SK-N-SH (cell line): ENCODE measurements around the gene DYRK3.

Experiments used
- EZH2phosphoT487 ChIP-seq: fragments of 200-600 bp; sonication (generic); IDR thresholded peaks from 2 replicates; pipeline ENCODE4 v1.6.1; 2017; ENCODE audit warnings: low read depth, mixed run types, mild to moderate bottlenecking, antibody characterized with exemption, moderate library complexity, borderline replicate concordance
- FOXJ3 ChIP-seq: sonication (generic); formaldehyde crosslinking; IDR thresholded peaks from 2 replicates; pipeline ENCODE4 v1.5.1; 2020; ENCODE audit warnings: mild to moderate bottlenecking, missing genetic modification reagents
- POLR2AphosphoS5 ChIP-seq: IDR thresholded peaks from 2 replicates; pipeline ENCODE4 v1.6.1; 2012; ENCODE audit warnings: low read depth, low read length
- RAD21 ChIP-seq: IDR thresholded peaks from 2 replicates; pipeline ENCODE4 v1.6.1; 2012; ENCODE audit warnings: mild to moderate bottlenecking, low read length
- RCOR1 ChIP-seq: fragments of 150-350 bp; IDR thresholded peaks from 2 replicates; pipeline ENCODE4 v1.6.1; 2017; ENCODE audit warnings: antibody characterized with exemption, low read length
- SIN3A ChIP-seq: IDR thresholded peaks from 2 replicates; pipeline ENCODE4 v1.6.1; 2012; ENCODE audit warnings: low read depth, mild to moderate bottlenecking, low read length, moderate library complexity, borderline replicate concordance
- TAF1 ChIP-seq: IDR thresholded peaks from 2 replicates; pipeline ENCODE4 v1.6.1; 2012; ENCODE audit warnings: low read depth, mild to moderate bottlenecking, low read length, moderate library complexity, borderline replicate concordance
- TCF12 ChIP-seq: IDR thresholded peaks from 2 replicates; pipeline ENCODE4 v1.4.0; 2012
- TF ChIP-seq, protein P1 (sequence below): fragments of 200-600 bp; sonication (generic); IDR thresholded peaks from 2 replicates; pipeline ENCODE4 v1.6.1; 2017; ENCODE audit warnings: antibody characterized with exemption, mild to moderate bottlenecking, moderate library complexity

DNA sequence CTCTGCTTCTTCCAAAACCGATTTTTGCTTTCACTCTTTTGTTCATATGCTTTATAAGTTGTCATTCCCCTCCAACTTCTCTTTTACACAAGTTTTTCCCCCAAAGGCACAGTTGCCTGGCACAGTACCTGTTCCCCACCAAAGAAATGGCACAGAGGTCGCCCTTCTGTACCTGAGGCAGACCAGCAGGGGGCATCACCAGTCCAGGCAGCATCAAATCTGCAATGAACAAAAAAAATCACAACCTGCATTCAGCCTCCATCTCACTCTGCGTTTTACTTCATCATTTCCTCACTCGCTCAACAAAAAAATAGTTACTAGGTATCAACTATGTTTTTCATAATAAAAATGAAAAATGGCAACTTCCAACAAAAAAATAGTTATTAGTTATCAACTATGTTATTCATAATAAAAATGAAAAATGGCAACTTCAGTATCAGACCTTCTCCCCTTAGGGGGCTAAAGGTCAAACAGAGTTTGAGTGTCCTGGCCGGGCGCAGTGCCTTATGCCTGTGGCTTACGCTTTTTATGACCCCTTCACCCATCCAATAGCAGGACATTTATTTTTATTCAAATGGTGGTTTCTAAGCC, 27.1 kb upstream of the DYRK3 start:
- TF ChIP-seq RAD21 = peak; percentile 73
- no peak for TF ChIP-seq POLR2AphosphoS5
- TF ChIP-seq, protein P1, sequence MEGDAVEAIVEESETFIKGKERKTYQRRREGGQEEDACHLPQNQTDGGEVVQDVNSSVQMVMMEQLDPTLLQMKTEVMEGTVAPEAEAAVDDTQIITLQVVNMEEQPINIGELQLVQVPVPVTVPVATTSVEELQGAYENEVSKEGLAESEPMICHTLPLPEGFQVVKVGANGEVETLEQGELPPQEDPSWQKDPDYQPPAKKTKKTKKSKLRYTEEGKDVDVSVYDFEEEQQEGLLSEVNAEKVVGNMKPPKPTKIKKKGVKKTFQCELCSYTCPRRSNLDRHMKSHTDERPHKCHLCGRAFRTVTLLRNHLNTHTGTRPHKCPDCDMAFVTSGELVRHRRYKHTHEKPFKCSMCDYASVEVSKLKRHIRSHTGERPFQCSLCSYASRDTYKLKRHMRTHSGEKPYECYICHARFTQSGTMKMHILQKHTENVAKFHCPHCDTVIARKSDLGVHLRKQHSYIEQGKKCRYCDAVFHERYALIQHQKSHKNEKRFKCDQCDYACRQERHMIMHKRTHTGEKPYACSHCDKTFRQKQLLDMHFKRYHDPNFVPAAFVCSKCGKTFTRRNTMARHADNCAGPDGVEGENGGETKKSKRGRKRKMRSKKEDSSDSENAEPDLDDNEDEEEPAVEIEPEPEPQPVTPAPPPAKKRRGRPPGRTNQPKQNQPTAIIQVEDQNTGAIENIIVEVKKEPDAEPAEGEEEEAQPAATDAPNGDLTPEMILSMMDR = peak; percentile 92
- TF ChIP-seq TAF1 = no peak
- TF ChIP-seq EZH2phosphoT487 = no peak
- no peak for TF ChIP-seq FOXJ3 (CRISPR knock-in tag)
- TF ChIP-seq TCF12 = no peak
- no peak for TF ChIP-seq SIN3A
- no peak for TF ChIP-seq RCOR1
